Suprapubic skin (tissue), 4 donors: ENCODE results near the gene BHLHE41. TPM values are rescaled to one million over a fixed set of nuclear protein-coding genes. Genes with fewer than 3 reads are reported as not detected.

Experiments
- DNase-seq, 2 donors: peaks; one replicate each; pipeline ENCODE4 v3.0.0-alpha.2; 2019; ENCODE audit warnings: low spot score in 2 of 2
- H3K27ac ChIP-seq: fragments of 200-600 bp; sonication (generic); one replicate; pipeline ENCODE4 v1.5.1; 2019
- H3K27me3 ChIP-seq: fragments of 200-600 bp; sonication (generic); one replicate; pipeline ENCODE4 v1.5.1; 2019
- H3K36me3 ChIP-seq: fragments of 200-600 bp; sonication (generic); one replicate; pipeline ENCODE4 v1.5.1; 2019
- H3K4me1 ChIP-seq: fragments of 200-600 bp; sonication (generic); one replicate; pipeline ENCODE4 v1.5.1; 2019
- H3K4me3 ChIP-seq: fragments of 200-600 bp; sonication (generic); one replicate; pipeline ENCODE4 v1.5.1; 2019; ENCODE audit warnings: mild to moderate bottlenecking
- H3K9me3 ChIP-seq: fragments of 200-600 bp; sonication (generic); one replicate; pipeline ENCODE4 v1.5.1; 2019
- EP300 ChIP-seq: sonication (generic); formaldehyde crosslinking; IDR thresholded peaks from one replicate; pipeline ENCODE4 v1.6.1; 2017; ENCODE audit warnings: antibody characterized with exemption
- POLR2A ChIP-seq, 2 donors: fragments of 450-650 bp; IDR thresholded peaks; one replicate each; pipeline ENCODE4 v1.6.1; 2017; ENCODE audit warnings: antibody characterized with exemption in 2 of 2, mild to moderate bottlenecking in 2 of 2, moderate library complexity in 2 of 2
- POLR2AphosphoS5 ChIP-seq, 3 donors: sonication (generic); formaldehyde crosslinking; IDR thresholded peaks; one replicate each; pipeline ENCODE4 v1.6.1; 2017; ENCODE audit warnings: antibody characterized with exemption in 3 of 3
- WGBS: methylation state at CpG from one replicate; pipeline ENCODE4 v1.1.5; 2018; 5-methylcytosine and 5-hydroxymethylcytosine counted together
- total RNA-seq, 4 donors: library from RNA; depleted of rRNA; stranded (reverse); fragments of >200 nt; gene quantifications; one replicate each; pipeline ENCODE4 v1.1.0, GENCODE V29; 2016
- TF ChIP-seq, protein P1 (sequence below), 2 donors: fragments of 200-600 bp in 1 of 2; fragments of 450-650 bp in 1 of 2; sonication (generic) in 1 of 2; IDR thresholded peaks; one replicate each; pipeline ENCODE4 v1.5.1; 2016 to 2019; ENCODE audit warnings: antibody characterized with exemption in 2 of 2, mild to moderate bottlenecking in 1 of 2, moderate library complexity in 1 of 2

The BHLHE41 gene
- total RNA-seq, 4 donors from 2014 or later: 2.5 to 7.2 (median 5.6) TPM

DNA sequence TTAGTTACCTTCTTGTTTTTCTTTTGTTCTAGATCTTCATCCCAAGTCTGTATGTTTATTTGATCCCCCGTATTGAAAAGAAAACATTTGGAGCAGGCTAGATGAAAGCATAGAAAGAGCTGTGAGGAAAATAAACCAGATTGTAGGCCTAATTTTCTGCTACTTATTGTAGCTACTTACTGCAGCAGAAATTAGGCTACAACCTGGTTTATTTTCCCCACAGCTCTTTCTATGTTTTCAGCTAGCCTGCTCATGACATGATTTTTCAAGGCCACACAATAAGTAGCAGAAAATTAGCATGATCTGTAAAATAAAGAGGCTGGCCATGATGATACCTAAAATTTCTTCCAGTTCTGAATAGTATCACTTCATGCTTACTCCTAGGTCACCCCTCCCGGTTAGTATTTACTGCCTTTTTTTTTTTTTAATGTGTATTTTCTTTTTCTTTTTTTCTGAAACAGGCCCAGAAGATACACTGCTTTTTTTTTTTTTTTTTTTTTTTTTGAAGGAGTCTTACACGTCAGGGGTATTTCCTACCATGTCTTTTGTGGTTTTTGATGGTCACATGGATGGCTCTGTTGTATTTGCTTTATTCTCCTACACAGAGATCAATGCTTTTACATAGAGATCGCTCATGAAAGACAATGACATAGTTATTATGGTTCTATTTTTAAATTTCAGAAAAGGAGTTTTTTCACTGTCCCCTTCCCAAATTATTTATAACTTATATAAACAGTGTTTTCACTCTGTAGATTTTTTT, 32.3 kb downstream of the BHLHE41 start:
- Histone ChIP-seq H3K36me3 (no peaks in the 10 kb centered on the region), H3K4me1 (no peaks in the 10 kb centered on the region), H3K27me3 (no peaks in the 10 kb centered on the region), H3K9me3 (no peaks in the 10 kb centered on the region), H3K27ac (no peak overlapping the region), H3K4me3 (no peak overlapping the region)
- WGBS: 85% methylated on average over 4 of the region's 4 CpGs
- DNase-seq: no peak
- TF ChIP-seq EP300 (no peak), POLR2AphosphoS5 (IDR thresholded peaks at IDR 0.05) (no peak), POLR2A (IDR thresholded peaks at IDR 0.05) (no peak)
- TF ChIP-seq, protein P1, sequence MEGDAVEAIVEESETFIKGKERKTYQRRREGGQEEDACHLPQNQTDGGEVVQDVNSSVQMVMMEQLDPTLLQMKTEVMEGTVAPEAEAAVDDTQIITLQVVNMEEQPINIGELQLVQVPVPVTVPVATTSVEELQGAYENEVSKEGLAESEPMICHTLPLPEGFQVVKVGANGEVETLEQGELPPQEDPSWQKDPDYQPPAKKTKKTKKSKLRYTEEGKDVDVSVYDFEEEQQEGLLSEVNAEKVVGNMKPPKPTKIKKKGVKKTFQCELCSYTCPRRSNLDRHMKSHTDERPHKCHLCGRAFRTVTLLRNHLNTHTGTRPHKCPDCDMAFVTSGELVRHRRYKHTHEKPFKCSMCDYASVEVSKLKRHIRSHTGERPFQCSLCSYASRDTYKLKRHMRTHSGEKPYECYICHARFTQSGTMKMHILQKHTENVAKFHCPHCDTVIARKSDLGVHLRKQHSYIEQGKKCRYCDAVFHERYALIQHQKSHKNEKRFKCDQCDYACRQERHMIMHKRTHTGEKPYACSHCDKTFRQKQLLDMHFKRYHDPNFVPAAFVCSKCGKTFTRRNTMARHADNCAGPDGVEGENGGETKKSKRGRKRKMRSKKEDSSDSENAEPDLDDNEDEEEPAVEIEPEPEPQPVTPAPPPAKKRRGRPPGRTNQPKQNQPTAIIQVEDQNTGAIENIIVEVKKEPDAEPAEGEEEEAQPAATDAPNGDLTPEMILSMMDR (IDR thresholded peaks at IDR 0.05): no peak

GRCh38 chr12:26091822-26092221, 33.0 kb downstream of the BHLHE41 start:
- TF ChIP-seq POLR2AphosphoS5 (IDR thresholded peaks at IDR 0.05): no peak
- TF ChIP-seq EP300: no peak
- TF ChIP-seq, protein P1 (IDR thresholded peaks at IDR 0.05): no peak
- no peak for TF ChIP-seq POLR2A (IDR thresholded peaks at IDR 0.05)
- 84% methylated on average over 6 of the region's 6 CpGs for WGBS
- Histone ChIP-seq H3K27me3 (no peaks in the 10 kb centered on the region), H3K9me3 (no peaks in the 10 kb centered on the region), H3K27ac (no peak overlapping the region), H3K4me1 (no peaks in the 10 kb centered on the region), H3K4me3 (no peak overlapping the region), H3K36me3 (no peaks in the 10 kb centered on the region)
- no peak for DNase-seq

- TF ChIP-seq, protein P1 (IDR thresholded peaks at IDR 0.05): no peak
- TF ChIP-seq POLR2AphosphoS5 (IDR thresholded peaks at IDR 0.05): no peak
- TF ChIP-seq EP300: no peak
- no peak for TF ChIP-seq POLR2A (IDR thresholded peaks at IDR 0.05)
- H3K36me3 ChIP-seq: no peaks in the 10 kb centered on the region
- no peak for DNase-seq
- H3K27me3 ChIP-seq: no peaks in the 10 kb centered on the region
- H3K4me1 ChIP-seq: no peaks in the 10 kb centered on the region
- no peak overlapping the region for H3K4me3 ChIP-seq
- no peak overlapping the region for H3K27ac ChIP-seq
- WGBS: 89% methylated on average over 11 of the region's 11 CpGs
- H3K9me3 ChIP-seq: no peaks in the 10 kb centered on the region
These were observed 33.9 kb downstream of the BHLHE41 start for GRCh38 chr12:26090836-26091510.

DNA sequence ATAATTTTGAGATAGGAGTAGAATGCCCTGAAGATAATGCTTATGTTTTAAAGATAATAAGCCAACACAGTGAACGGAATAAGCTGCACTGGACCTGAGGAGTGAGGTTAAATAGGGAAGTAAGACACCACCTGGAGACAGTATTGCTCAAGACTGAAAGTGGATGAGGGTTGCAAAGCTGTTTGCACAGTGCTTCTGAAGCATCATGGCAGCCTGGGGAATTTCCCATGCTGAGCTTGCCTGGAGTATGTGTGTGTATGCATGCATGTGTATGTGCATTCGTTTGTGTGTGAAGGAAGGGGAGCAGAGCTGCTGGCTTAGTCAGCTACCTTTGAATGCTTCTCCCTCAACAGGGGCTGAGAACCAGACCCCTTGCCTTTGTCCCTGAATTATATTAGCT, 35.8 kb downstream of the BHLHE41 start:
- no peaks in the 10 kb centered on the region for H3K4me1 ChIP-seq
- H3K4me3 ChIP-seq: no peak overlapping the region
- DNase-seq: no peak
- no peaks in the 10 kb centered on the region for H3K9me3 ChIP-seq
- no peak overlapping the region for H3K27ac ChIP-seq
- no peak for TF ChIP-seq POLR2AphosphoS5 (IDR thresholded peaks at IDR 0.05)
- TF ChIP-seq, protein P1 (IDR thresholded peaks at IDR 0.05): no peak
- TF ChIP-seq EP300: no peak
- no peak for TF ChIP-seq POLR2A (IDR thresholded peaks at IDR 0.05)
- H3K36me3 ChIP-seq: no peaks in the 10 kb centered on the region
- H3K27me3 ChIP-seq: no peaks in the 10 kb centered on the region
- 62% methylated on average over 2 of the region's 2 CpGs for WGBS

DNA sequence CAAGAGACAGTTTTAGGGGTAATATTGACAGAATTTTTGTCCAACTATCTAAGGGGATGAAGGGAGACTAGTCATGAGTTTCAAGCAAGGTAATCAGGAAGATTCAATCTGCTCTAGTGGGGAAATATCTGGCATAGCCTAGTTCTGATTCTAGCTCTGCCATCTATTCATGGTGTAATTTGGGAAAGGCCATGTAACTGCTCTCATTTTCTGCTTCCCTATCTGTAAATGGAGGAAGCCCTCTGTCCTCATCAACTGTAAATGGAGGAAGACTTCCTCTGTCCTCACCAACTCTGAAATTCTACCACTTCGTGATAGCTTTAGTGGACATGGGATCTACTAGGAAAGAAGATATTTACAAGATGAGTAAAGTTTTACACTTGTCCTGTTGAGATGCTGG, 37.9 kb downstream of the BHLHE41 start:
- H3K27me3 ChIP-seq: no peaks in the 10 kb centered on the region
- DNase-seq: no peak
- H3K4me1 ChIP-seq: no peaks in the 10 kb centered on the region
- WGBS: 95% methylated on average over 1 of the region's 1 CpG
- TF ChIP-seq, protein P1 (IDR thresholded peaks at IDR 0.05): no peak
- TF ChIP-seq POLR2A (IDR thresholded peaks at IDR 0.05) (no peak), POLR2AphosphoS5 (IDR thresholded peaks at IDR 0.05) (no peak), EP300 (no peak)
- H3K27ac ChIP-seq: no peak overlapping the region
- no peaks in the 10 kb centered on the region for H3K36me3 ChIP-seq
- H3K4me3 ChIP-seq: no peak overlapping the region
- no peaks in the 10 kb centered on the region for H3K9me3 ChIP-seq
